H1 (cell line): ENCODE results near the gene WDFY4.

Experiments
- CEBPB ChIP-seq: IDR thresholded peaks from 2 replicates; pipeline ENCODE4 v1.6.1; 2012; ENCODE audit warnings: low read depth, low read length
- CHD2 ChIP-seq: IDR thresholded peaks from 2 replicates; pipeline ENCODE4 v1.6.1; 2012; ENCODE audit warnings: low read length, improper control_type of control experiment
- CREB1 ChIP-seq: IDR thresholded peaks from 2 replicates; pipeline ENCODE4 v1.6.1; 2012; ENCODE audit warnings: inconsistent platforms
- CTCF ChIP-seq, 3 experiments: IDR thresholded peaks; 1 replicate in 2 of 3; 2 replicates in 1 of 3; pipeline versions ENCODE4 v1.5.1 to v1.6.1; 2011; ENCODE audit warnings: low read length in 3 of 3, mild to moderate bottlenecking in 3 of 3, inconsistent platforms in 2 of 3, low read depth in 1 of 3, moderate library complexity in 1 of 3; ENCODE audit not compliant: insufficient read depth in 1 of 3; ENCODE audit errors: control extremely low read depth in 1 of 3
- EZH2 ChIP-seq: fragments of 200-600 bp; sonication (generic); IDR thresholded peaks from 2 replicates; pipeline ENCODE4 v1.7.1; 2012; ENCODE audit warnings: low read depth, mild to moderate bottlenecking, moderate library complexity, low read length, inconsistent platforms; ENCODE audit not compliant: severe bottlenecking
- JUND ChIP-seq: IDR thresholded peaks from 2 replicates; pipeline ENCODE4 v1.6.1; 2011; ENCODE audit warnings: mild to moderate bottlenecking, improper control_type of control experiment, low read length
- POLR2A ChIP-seq, 2 experiments: IDR thresholded peaks; 1 replicate in 1 of 2; 2 replicates in 1 of 2; pipeline ENCODE4 v1.6.1; 2011; ENCODE audit warnings: low read depth in 2 of 2, low read length in 2 of 2, mild to moderate bottlenecking in 2 of 2; ENCODE audit errors: control extremely low read depth in 1 of 2
- RAD21 ChIP-seq, 2 experiments: IDR thresholded peaks in 1 of 2; conservative IDR thresholded peaks in 1 of 2; 2 replicates each; pipeline ENCODE4 v1.6.1; 2011; ENCODE audit warnings: low read depth in 2 of 2, low read length in 2 of 2, improper control_type of control experiment in 1 of 2, inconsistent platforms in 1 of 2, mild to moderate bottlenecking in 1 of 2, moderate library complexity in 1 of 2
- RNF2 ChIP-seq: fragments of 200-900, 300-1000 bp; sonication (generic); IDR thresholded peaks from 2 replicates; pipeline ENCODE4 v1.7.1; 2016; ENCODE audit warnings: borderline replicate concordance, low read depth, mild to moderate bottlenecking, antibody characterized with exemption, low read length; ENCODE audit not compliant: poor library complexity, severe bottlenecking; ENCODE audit errors: missing control alignments
- SIRT6 ChIP-seq: IDR thresholded peaks from one replicate; pipeline ENCODE4 v1.7.1; 2012; ENCODE audit warnings: low read length, inconsistent platforms
- TAF1 ChIP-seq: IDR thresholded peaks from 2 replicates; pipeline ENCODE4 v1.6.1; 2011; ENCODE audit warnings: mild to moderate bottlenecking, low read depth, low read length
- ZNF274 ChIP-seq: IDR thresholded peaks from 2 replicates; pipeline ENCODE4 v1.7.0; 2012; ENCODE audit warnings: low read length, borderline replicate concordance; ENCODE audit errors: extremely low read depth
- TF ChIP-seq, protein P1 (sequence below): IDR thresholded peaks from 2 replicates; pipeline ENCODE4 v1.6.1; 2012; ENCODE audit warnings: inconsistent platforms
- TF ChIP-seq, protein P2 (sequence below): IDR thresholded peaks from 2 replicates; pipeline ENCODE4 v1.6.1; 2012; ENCODE audit warnings: inconsistent platforms

- TF ChIP-seq, protein P1, sequence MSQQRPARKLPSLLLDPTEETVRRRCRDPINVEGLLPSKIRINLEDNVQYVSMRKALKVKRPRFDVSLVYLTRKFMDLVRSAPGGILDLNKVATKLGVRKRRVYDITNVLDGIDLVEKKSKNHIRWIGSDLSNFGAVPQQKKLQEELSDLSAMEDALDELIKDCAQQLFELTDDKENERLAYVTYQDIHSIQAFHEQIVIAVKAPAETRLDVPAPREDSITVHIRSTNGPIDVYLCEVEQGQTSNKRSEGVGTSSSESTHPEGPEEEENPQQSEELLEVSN = no peak
- TF ChIP-seq SIRT6 (no peak), CREB1 (no peak), CHD2 (no peak), EZH2 (no peak), CTCF (IDR thresholded peaks at IDR 0.05; ENCODE audit: control extremely low read depth in 1 of 3, insufficient read depth in 1 of 3, low read depth in 1 of 3, low read length in 3 of 3) (no peak), JUND (no peak), TAF1 (no peak), ZNF274 (no peak), RAD21 (IDR thresholded peaks at IDR 0.05 in 1 of 2, conservative IDR thresholded peaks at IDR 0.05 in 1 of 2; ENCODE audit: low read depth in 2 of 2, low read length in 2 of 2) (no peak), RNF2 (no peak), CEBPB (no peak), POLR2A (IDR thresholded peaks at IDR 0.05; ENCODE audit: control extremely low read depth in 1 of 2, low read depth in 2 of 2, low read length in 2 of 2) (no peak)
- TF ChIP-seq, protein P2, sequence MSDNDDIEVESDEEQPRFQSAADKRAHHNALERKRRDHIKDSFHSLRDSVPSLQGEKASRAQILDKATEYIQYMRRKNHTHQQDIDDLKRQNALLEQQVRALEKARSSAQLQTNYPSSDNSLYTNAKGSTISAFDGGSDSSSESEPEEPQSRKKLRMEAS = no peak
Observed at GRCh38 chr10:49015700-49016099, 331.0 kb downstream of the WDFY4 start.
